Left lung (tissue), 10 donors: ENCODE measurements around the gene PHACTR1. TPM values are rescaled to one million over a fixed set of nuclear protein-coding genes. Genes with fewer than 3 reads are reported as not detected.

Experiments
- ATAC-seq: fragments of 200-7000 bp; cut with Tn5 transposase; one replicate; pipeline ENCODE4 v1.9.1; 2020; ENCODE audit warnings: moderate library complexity
- DNase-seq, 4 donors: peaks; one replicate each; pipeline ENCODE4 v3.0.0-alpha.2; 2013 to 2020
- H3K27ac ChIP-seq, 2 donors: fragments of 200-600 bp; sonication (generic) in 1 of 2; one replicate each; pipeline versions ENCODE4 v1.5.0 to v1.8.0; 2020 to 2021
- H3K27me3 ChIP-seq, 2 donors: fragments of 200-600 bp; sonication (generic) in 1 of 2; one replicate each; pipeline versions ENCODE4 v1.5.0 to v1.8.0; 2020 to 2021
- H3K36me3 ChIP-seq, 2 donors: fragments of 200-600 bp; sonication (generic) in 1 of 2; one replicate each; pipeline versions ENCODE4 v1.5.0 to v1.8.0; 2020 to 2021
- H3K4me1 ChIP-seq, 2 donors: fragments of 200-600 bp; one replicate each; pipeline ENCODE4 v1.8.0; 2021
- H3K4me3 ChIP-seq, 2 donors: fragments of 200-600 bp; sonication (generic) in 1 of 2; one replicate each; pipeline versions ENCODE4 v1.5.0 to v1.8.0; 2020 to 2021; ENCODE audit warnings: mild to moderate bottlenecking in 1 of 2
- H3K9me3 ChIP-seq, 2 donors: fragments of 200-600 bp; sonication (generic) in 1 of 2; one replicate each; pipeline versions ENCODE4 v1.5.0 to v1.8.0; 2020 to 2021
- intact Hi-C, 2 donors: fragments of 100-400 bp; cut with DNase I; formaldehyde crosslinking; loops; one replicate each; pipeline versions ENCODE4 v1.11.2 to v1.14.2; 2022
- polyA plus RNA-seq, 6 donors: library from polyadenylated mRNA; unstranded; fragments of 120-200 nt; gene quantifications; one replicate each; pipeline ENCODE4 v1.2.1, GENCODE V29; 2013; ENCODE audit not compliant: insufficient read length in 6 of 6
- total RNA-seq, 2 donors: library from RNA; stranded (reverse); fragmentation: NEBNext Ultra II Directional; extraction: Animal tissue kit (Norgen Biotek cat#: 25700); gene quantifications; one replicate each; pipeline ENCODE4 v1.2.1, GENCODE V29; 2021
- TF ChIP-seq, protein P1 (sequence below), 2 donors: fragments of 200-600 bp; sonication (generic) in 1 of 2; IDR thresholded peaks; one replicate each; pipeline versions ENCODE4 v1.5.0 to v1.8.0; 2021; ENCODE audit warnings: antibody characterized with exemption in 2 of 2
- donor health status: DM: no; HTN: yes; CAD: no.
- donor health status: DM: no; HTN: no; CAD: no.

PHACTR1 gene
- total and polyA plus RNA-seq, 8 donors = 12.1 to 53.3 (median 15.8) TPM

DNA sequence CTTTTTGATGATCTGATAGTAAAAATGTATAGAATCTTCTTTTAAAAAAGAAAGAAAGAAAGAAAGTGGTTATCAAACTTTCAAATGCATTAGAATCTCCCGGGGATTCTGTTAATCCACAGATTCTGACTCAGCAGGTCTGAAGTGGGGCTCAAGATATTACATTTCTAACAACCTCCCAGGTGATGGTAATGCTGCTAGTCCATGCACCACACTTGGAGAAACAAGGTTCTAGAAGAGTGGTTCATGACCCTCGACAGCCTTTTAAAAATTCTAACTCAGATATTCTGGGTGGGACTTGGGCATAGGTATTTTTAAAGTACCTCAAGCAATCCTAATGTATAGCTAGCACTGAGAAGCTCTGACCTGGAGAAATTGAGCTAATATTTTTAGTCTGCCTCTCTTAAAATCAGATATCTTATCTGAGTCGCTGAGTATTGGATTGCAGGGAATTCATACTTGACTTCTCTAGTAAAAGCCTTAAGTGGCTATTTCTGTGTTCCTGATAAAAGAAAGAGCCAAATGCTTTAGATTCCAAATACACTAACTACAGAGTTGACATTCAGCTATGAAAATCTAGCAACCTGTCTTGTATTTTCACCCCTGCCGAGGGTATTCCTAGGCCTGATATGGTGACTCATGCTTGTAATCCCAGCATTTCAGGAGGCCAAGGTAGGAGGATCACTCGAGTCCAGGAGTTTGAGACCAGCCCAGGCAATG lies 252.4 kb downstream of the PHACTR1 start:
- H3K36me3 ChIP-seq = no peaks in the 10 kb centered on the region
- H3K4me1 ChIP-seq = peaks cover 0 to 13% of the 10 kb centered on the region in 2 donors
- no peaks in the 10 kb centered on the region for H3K27me3 ChIP-seq
- TF ChIP-seq, protein P1, sequence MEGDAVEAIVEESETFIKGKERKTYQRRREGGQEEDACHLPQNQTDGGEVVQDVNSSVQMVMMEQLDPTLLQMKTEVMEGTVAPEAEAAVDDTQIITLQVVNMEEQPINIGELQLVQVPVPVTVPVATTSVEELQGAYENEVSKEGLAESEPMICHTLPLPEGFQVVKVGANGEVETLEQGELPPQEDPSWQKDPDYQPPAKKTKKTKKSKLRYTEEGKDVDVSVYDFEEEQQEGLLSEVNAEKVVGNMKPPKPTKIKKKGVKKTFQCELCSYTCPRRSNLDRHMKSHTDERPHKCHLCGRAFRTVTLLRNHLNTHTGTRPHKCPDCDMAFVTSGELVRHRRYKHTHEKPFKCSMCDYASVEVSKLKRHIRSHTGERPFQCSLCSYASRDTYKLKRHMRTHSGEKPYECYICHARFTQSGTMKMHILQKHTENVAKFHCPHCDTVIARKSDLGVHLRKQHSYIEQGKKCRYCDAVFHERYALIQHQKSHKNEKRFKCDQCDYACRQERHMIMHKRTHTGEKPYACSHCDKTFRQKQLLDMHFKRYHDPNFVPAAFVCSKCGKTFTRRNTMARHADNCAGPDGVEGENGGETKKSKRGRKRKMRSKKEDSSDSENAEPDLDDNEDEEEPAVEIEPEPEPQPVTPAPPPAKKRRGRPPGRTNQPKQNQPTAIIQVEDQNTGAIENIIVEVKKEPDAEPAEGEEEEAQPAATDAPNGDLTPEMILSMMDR (IDR thresholded peaks at IDR 0.05) = no peak
- H3K27ac ChIP-seq = peak overlapping the region in 1 of 2 donors; percentile 33
- intact Hi-C loops = no loop called here
- ATAC-seq (peak; percentile 70), DNase-seq (no peak)
- no peak overlapping the region for H3K4me3 ChIP-seq
- no peaks in the 10 kb centered on the region for H3K9me3 ChIP-seq

DNA sequence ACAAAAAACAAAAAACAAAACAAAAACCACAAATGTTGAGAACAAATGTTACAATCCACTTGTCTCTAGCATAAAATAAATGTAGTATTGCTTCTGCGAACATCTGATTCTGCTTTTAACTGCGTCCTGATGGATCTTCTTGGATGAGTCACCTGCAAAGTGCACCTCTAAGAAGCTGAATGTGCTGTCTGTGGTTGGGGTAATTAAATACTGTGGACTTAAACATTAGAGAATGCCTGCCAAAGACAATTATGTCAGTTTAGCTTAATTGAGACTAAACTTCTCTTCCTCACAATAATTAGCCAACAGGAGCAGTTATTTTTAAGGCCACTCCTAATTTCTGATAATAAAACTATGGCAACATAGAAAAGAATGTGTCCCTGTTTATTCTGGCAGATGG lies 253.4 kb downstream of the PHACTR1 start:
- Histone ChIP-seq H3K36me3 (no peaks in the 10 kb centered on the region), H3K4me3 (no peak overlapping the region), H3K9me3 (no peaks in the 10 kb centered on the region), H3K4me1 (peaks cover 0 to 6% of the 10 kb centered on the region in 2 donors), H3K27ac (no peak overlapping the region), H3K27me3 (no peaks in the 10 kb centered on the region)
- intact Hi-C loops = no loop called here
- DNase-seq = no peak
- TF ChIP-seq, protein P1 (IDR thresholded peaks at IDR 0.05) = no peak
- no peak for ATAC-seq

- no peaks in the 10 kb centered on the region for H3K9me3 ChIP-seq
- peak overlapping the region in 1 of 2 donors; percentile 0 for H3K27ac ChIP-seq
- no peaks in the 10 kb centered on the region for H3K27me3 ChIP-seq
- peaks cover 0 to under 1% of the 10 kb centered on the region in 2 donors for H3K4me1 ChIP-seq
- H3K36me3 ChIP-seq = no peaks in the 10 kb centered on the region
- peak; percentile 25 for ATAC-seq
- no peak overlapping the region for H3K4me3 ChIP-seq
- intact Hi-C loops = no loop called here
- TF ChIP-seq, protein P1 (IDR thresholded peaks at IDR 0.05) = no peak
- no peak for DNase-seq
These were observed 256.8 kb downstream of the PHACTR1 start for GRCh38 chr6:12973386-12973785.

GRCh38 chr6:12974551-12974950 lies 258.0 kb downstream of the PHACTR1 start:
- TF ChIP-seq, protein P1 (IDR thresholded peaks at IDR 0.05) = no peak
- Histone ChIP-seq H3K27ac (no peak overlapping the region), H3K4me3 (no peak overlapping the region), H3K4me1 (no peaks in the 10 kb centered on the region), H3K27me3 (no peaks in the 10 kb centered on the region), H3K36me3 (no peaks in the 10 kb centered on the region), H3K9me3 (no peaks in the 10 kb centered on the region)
- ATAC-seq (no peak), DNase-seq (no peak)
- intact Hi-C loops = no loop called here

GRCh38 chr6:12976366-12976765 lies 259.8 kb downstream of the PHACTR1 start:
- TF ChIP-seq, protein P1 (IDR thresholded peaks at IDR 0.05) = no peak
- H3K9me3 ChIP-seq = peaks cover 0 to 5% of the 10 kb centered on the region in 2 donors
- H3K27me3 ChIP-seq = no peaks in the 10 kb centered on the region
- no peak overlapping the region for H3K27ac ChIP-seq
- DNase-seq (no peak), ATAC-seq (no peak)
- intact Hi-C loops = no loop called here
- no peak overlapping the region for H3K4me3 ChIP-seq
- no peaks in the 10 kb centered on the region for H3K36me3 ChIP-seq
- no peaks in the 10 kb centered on the region for H3K4me1 ChIP-seq
